GM18507 (cell line): ENCODE data around the gene UGT2A3.

Source experiments
- DNase-seq: peaks from one replicate; pipeline ENCODE4 v3.0.0; 2011; ENCODE audit warnings: low read depth; ENCODE audit not compliant: insufficient read length; ENCODE audit errors: extremely low spot score
- FAIRE-seq: peaks from 2 replicates; lab custom pipeline; 2011; peaks lifted over from hg19 to GRCh38; lab: Jason Lieb, UNC

The UGT2A3 gene

GRCh38 chr4:68921051-68921450 lies 30.6 kb downstream of the UGT2A3 start:
- DNase-seq (no peak), FAIRE-seq (no peak)

- DNase-seq (no peak), FAIRE-seq (no peak)
Measured at GRCh38 chr4:68917016-68917415, 34.6 kb downstream of the UGT2A3 start.

- FAIRE-seq = no peak
Measured at GRCh38 chr4:68912807-68913206, 38.8 kb downstream of the UGT2A3 start.

GRCh38 chr4:68909385-68909784 lies 42.2 kb downstream of the UGT2A3 start:
- DNase-seq (no peak), FAIRE-seq (no peak)

More at GRCh38 chr4:68912807-68913206, 38.8 kb downstream of the UGT2A3 start:
- DNase-seq = no peak

GRCh38 chr4:68907788-68908700 lies 43.6 kb downstream of the UGT2A3 start:
- FAIRE-seq (no peak), DNase-seq (no peak)

- FAIRE-seq = no peak
Measured at GRCh38 chr4:68907245-68907644, 44.4 kb downstream of the UGT2A3 start.

GRCh38 chr4:68906780-68907137 lies 44.8 kb downstream of the UGT2A3 start:
- DNase-seq (no peak), FAIRE-seq (no peak)

More at GRCh38 chr4:68907245-68907644, 44.4 kb downstream of the UGT2A3 start:
- DNase-seq = no peak

- DNase-seq (no peak), FAIRE-seq (peak; percentile 67)
Measured at GRCh38 chr4:68905939-68906779, 45.4 kb downstream of the UGT2A3 start.

- DNase-seq (no peak), FAIRE-seq (no peak)
Measured at GRCh38 chr4:68905598-68905938, 46.0 kb downstream of the UGT2A3 start.

GRCh38 chr4:68904786-68905185 lies 46.8 kb downstream of the UGT2A3 start:
- DNase-seq = peak; percentile 2
- FAIRE-seq = peak; percentile 60

GRCh38 chr4:68896749-68897148 lies 54.9 kb downstream of the UGT2A3 start:
- DNase-seq (no peak), FAIRE-seq (no peak)

GRCh38 chr4:68895561-68896198 lies 55.9 kb downstream of the UGT2A3 start:
- no peak for DNase-seq
- no peak for FAIRE-seq

- FAIRE-seq (no peak), DNase-seq (no peak)
Measured at GRCh38 chr4:68892861-68893260, 58.7 kb downstream of the UGT2A3 start.

- no peak for FAIRE-seq
Measured at GRCh38 chr4:68891678-68892077, 59.9 kb downstream of the UGT2A3 start.

GRCh38 chr4:68885545-68885944 lies 66.1 kb downstream of the UGT2A3 start:
- no peak for FAIRE-seq
- DNase-seq = no peak

More at GRCh38 chr4:68891678-68892077, 59.9 kb downstream of the UGT2A3 start:
- DNase-seq = no peak

- DNase-seq (no peak), FAIRE-seq (no peak)
Measured at GRCh38 chr4:68883870-68884269, 67.7 kb downstream of the UGT2A3 start.
